GM21717 (cell line): ENCODE results near the gene SULT1A1.
"Not testable (repeated sequence)": the region's sequence is repeated elsewhere in the genome, so short reads cannot be mapped to it uniquely, and the experiment has no call there.

ENCODE experiments used
- ATAC-seq: cut with Tn5 transposase; IDR thresholded peaks from one replicate; pipeline ENCODE4 v1.9.1; 2021; ENCODE audit warnings: mild to moderate bottlenecking, moderate library complexity; ENCODE audit not compliant: unreplicated experiment

The SULT1A1 gene

GRCh38 chr16:28609631-28610594, at the start of gene SULT1A1:
Gene SULT1A1, minus strand, starts transcription at chr16:28610044. Its CDS starts 1,189 bp downstream, at chr16:28608855.
- ATAC-seq, result no peak

DNA sequence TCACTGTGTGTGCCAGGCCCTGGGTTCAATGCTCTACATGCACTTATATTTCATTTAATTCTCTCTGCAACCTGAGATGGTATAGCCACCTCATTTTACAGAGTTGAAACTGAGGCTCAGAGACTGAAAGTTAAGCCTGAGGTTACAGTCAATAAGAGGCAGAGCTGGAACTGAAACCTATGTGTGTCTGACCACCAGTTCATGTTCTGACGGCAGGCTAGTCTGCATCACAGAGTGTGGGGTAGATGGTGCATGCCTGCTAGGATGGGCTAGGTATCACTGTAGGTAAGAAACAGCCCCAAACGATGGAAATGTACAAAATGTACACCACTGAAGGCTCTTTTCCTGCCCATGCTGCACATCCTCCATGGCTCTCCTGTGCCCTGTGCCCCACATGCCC, 30.1 kb upstream of the SULT1A1 start:
- not testable (repeated sequence) for ATAC-seq

GRCh38 chr16:28638359-28638758, 28.5 kb upstream of the SULT1A1 start:
- ATAC-seq, result not testable (repeated sequence)

DNA sequence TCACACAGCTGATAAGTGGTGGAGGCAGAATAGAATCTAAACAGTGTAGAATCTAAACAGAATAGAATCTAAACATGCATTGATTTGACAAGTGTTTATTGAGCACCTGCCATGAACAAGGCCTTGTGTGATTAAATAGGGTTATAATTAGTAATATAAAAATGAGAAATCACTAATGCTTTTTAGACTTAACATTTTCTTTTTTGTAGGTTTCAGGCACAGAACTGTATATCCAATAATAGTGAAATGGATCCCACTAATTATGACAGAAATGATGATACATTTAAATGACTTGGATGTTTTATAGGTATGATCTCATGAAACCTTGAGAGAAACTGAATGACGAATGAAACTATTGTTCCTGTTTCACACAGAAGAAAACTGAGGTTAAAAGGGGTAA, 27.9 kb upstream of the SULT1A1 start, which contains the start of gene NPIPB8:
NPIPB8 (plus strand) TSS at position 301 of the 400 bp plus-strand sequence. CDS start 296 bp downstream, outside the sequence.
- not testable (repeated sequence) for ATAC-seq

GRCh38 chr16:28636093-28636823, 26.4 kb upstream of the SULT1A1 start:
- ATAC-seq, result not testable (repeated sequence)

- not testable (repeated sequence) for ATAC-seq
These were observed 21.1 kb upstream of the SULT1A1 start for GRCh38 chr16:28630905-28631304.

DNA sequence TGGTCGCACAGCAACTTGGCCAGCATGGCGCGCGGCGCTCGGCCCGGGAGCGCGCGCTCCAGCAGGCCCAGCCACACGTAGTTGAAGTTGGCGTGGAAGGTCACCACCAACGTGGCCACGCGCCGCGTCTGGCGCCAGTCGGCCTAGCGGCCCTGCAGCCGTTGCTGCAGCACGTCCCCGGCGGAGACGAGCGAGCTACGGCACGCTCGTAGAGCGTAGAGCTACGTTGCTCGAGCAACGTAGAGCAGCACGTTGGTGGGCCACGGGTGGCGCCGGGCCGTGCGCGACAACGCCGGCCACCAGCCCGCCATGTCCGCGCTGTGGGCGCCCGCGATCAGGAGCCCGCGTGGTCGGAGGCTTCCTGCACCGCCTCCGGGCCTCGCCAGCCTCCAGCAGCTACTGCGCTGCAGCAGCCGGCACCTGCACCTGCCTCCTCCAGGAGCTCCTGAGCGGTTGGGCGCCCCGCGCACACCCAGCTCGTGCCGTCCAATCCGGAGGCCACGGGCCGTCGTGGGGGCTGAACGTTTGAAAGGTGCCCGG, 13.4 kb upstream of the SULT1A1 start:
- ATAC-seq, result no peak

DNA sequence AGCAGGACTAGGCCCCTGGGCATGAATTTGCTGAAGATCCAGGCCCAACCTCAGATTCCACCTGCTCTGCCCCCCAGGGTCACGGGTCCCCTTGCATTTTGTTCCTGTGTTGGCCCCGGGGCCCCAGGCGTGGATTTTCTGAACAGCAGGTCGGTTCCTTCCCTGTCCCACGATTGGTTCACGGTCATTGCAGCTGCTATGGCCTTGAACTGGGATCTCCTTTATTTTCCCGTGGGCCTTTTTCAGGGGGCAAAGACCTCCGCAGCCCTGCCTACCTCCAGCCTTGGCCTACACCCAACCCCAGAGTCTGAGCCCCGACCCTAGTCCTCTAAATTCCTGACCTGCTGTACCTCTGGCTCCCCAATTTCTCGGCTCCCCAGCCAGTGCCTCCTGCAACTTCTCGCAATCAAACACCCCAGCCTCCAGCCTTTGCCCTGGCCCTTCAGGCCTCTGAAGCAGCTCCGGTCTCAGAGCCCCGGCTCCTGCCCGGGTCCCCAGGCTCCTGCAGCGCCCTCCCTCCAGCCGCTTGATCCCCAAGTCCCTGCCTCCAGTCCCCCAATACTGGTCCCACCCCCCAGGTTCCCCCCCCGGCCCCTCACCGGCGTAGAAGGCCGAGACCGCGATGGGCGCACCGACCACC, 12.8 kb upstream of the SULT1A1 start:
- not testable (repeated sequence) for ATAC-seq

DNA sequence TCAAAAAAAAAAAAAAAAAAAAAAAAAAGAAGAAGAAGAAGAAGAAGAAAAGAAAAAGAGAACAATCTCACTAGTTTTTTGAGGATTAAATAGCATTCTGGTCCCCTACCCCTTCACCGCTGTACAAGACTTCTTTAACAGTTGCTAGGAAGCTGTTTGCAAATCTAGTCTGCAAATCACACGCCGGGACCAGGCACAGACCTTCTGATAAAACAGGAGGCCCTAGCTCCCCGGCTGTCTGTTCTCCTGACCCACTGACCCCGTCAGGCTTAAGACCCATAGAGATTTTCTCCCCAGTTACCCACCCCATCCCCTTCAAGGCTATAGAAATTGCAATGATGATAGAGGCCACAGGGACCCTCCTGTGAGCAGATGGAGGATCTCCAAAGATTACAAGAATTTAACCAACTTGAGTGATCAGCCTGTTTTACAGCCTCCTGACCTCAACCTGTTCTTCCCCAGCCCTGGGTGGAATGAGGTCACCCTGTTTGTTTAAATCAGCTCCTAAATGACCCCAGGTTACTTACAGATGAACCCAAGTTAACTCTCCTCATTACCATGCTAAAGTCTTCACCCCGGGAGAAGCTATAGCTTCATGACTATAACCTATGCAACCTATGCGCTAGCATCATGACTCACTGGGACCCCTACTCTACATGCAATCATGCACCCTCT, 11.8 kb upstream of the SULT1A1 start:
- ATAC-seq, result no peak

GRCh38 chr16:28620316-28620715, 10.5 kb upstream of the SULT1A1 start:
- ATAC-seq, result not testable (repeated sequence)

GRCh38 chr16:28617874-28618273, 8.0 kb upstream of the SULT1A1 start:
- ATAC-seq, result no peak

DNA sequence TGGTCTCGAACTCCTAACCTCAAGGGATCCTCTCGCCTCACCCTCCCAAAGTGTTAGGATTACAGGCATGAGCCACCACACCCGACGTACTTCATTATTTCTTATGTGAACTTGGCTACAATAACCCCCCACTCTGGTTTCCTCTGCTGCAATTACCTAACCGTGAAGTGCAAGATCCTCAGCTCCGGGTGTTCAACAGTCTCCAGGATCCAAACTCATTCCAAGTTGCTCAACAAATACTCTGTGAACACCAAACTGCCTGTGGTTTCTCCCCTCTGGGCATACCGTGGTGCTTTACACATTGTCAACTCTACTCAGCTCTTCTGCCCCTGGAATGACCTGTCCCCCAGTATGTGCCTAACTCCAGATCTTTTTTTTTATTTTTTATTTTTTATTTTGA, 6.8 kb upstream of the SULT1A1 start:
- no peak for ATAC-seq

- not testable (repeated sequence) for ATAC-seq
These were observed 6.4 kb upstream of the SULT1A1 start for GRCh38 chr16:28616224-28616577.

GRCh38 chr16:28615486-28616223, 5.8 kb upstream of the SULT1A1 start:
- ATAC-seq, result not testable (repeated sequence)

- ATAC-seq, result not testable (repeated sequence)
These were observed 4.7 kb upstream of the SULT1A1 start for GRCh38 chr16:28614561-28614960.

DNA sequence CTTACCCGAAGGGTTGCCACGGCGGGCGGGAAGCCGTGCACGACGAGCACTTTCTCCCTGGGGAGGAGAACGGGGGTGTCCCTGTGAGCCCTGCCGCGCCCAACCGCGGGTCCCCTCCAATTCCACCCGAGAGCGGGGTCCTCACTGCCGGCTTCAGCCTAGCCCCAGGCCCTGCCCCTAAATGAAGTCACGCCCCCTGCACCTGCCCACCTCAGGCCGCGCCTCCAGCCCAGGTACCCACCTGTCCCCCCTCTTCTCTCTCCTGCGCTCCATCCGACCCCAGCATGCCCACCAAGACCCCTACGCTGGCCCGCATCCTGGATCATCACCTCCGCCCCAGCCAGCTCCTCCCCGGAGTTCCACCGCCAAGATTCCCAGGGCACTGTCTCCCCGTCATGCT, 4.1 kb upstream of the SULT1A1 start:
- not testable (repeated sequence) for ATAC-seq

GRCh38 chr16:28612359-28613280, 2.8 kb upstream of the SULT1A1 start:
- not testable (repeated sequence) for ATAC-seq

GRCh38 chr16:28610595-28611191, 849 bp upstream of the SULT1A1 start:
- ATAC-seq, result no peak
